HG02938 (cell line): Measurements from ENCODE around the gene CDK4.
"Not testable (repeated sequence)": the region's sequence is repeated elsewhere in the genome, so short reads cannot be mapped to it uniquely, and the experiment has no call there.

Source experiments
- ATAC-seq: cut with Tn5 transposase; IDR thresholded peaks from one replicate; pipeline ENCODE4 v1.9.1; 2021; ENCODE audit warnings: mild to moderate bottlenecking, moderate library complexity; ENCODE audit not compliant: unreplicated experiment

CDK4 gene

GRCh38 chr12:57726884-57727757 is 25.0 kb downstream of the CDK4 start:
- ATAC-seq, result no peak

DNA sequence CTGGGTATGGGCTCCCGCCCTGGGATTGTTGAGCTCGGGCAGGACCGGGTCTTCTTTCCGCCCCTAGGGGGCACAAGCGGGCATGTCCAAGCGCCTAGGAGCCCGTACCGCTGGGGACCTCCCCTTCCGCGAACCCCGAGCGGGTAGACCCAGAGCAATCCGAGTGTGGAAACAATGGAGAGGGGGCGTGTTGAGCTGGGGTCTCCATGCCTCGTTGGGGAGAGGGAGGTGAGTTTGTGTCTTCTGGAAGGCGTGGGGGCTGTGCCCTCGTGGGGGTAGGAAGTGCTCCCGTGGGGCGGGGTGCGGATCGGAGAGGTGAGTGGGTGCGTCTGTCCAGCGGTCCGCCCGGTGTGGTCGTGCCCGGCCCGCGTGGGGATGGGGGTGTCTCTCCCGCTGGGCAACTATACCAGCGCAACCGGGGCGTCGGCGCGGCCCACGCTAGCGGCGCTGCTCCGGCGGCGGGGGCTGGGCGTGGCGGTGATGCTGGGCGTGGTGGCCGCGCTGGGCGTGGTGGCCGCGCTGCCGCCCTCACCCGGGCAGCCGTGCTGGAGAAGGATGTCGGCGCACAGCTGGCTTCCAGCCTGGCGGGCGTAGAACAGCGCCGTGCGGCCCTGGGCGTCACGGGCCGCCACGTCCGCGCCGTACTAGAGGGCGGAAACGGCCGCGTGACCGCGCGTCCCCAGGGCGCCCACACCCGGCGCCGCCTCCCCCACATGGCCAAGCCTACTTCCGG is 25.8 kb downstream of the CDK4 start:
- no peak for ATAC-seq

DNA sequence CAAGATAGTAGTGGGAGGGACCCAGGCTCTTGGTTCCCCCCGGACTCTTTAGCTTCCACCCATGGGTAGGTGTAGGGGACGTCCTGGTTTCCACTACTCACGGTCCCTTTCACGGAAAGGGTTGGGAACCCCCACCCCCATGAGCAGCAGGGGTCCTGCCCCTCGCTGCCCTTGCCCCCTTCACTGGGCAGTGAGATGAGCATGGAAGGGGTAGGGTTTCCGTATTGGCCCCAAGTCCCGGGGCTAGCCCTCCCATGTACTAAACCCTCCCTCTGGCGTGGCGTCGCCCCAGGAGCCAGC is 26.3 kb downstream of the CDK4 start:
- no peak for ATAC-seq

DNA sequence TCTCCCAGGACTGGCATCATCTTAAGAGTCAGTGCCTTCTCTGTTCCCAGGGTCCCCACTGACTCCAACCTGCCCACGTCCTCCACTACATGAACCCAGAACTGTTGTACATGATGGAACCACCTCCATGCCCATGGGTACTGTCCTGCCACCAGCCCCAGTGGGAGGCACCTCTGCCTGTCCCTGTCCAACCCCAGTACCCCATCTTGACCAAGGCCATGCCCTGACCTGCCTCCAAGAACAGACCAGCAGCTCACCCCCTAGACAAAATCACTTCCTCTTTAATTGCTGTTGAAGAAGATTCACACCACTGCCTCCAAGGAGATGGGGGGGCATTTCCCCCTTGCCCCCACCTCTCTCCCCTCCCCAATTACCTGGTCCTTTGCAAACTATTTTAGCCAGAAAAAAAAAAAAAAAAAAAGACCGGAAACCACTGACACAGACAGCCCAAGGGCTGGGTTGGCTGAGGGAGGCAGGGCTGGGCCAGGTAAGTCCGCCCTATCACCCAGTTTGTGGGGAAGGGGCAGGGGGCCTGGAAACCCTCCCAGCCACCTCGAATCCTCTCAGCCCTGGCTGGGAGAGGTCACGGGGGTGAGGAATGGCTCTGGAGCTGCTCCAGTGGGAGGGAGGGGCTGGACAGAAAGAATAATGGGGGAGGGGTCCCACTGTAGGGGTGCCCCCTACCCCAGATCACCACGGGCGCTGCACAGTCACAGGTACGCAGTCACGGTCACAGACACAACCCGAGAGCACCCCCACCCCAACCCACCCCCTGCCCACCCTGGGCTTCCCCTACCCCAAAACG is 27.0 kb downstream of the CDK4 start:
- ATAC-seq, result no peak

DNA sequence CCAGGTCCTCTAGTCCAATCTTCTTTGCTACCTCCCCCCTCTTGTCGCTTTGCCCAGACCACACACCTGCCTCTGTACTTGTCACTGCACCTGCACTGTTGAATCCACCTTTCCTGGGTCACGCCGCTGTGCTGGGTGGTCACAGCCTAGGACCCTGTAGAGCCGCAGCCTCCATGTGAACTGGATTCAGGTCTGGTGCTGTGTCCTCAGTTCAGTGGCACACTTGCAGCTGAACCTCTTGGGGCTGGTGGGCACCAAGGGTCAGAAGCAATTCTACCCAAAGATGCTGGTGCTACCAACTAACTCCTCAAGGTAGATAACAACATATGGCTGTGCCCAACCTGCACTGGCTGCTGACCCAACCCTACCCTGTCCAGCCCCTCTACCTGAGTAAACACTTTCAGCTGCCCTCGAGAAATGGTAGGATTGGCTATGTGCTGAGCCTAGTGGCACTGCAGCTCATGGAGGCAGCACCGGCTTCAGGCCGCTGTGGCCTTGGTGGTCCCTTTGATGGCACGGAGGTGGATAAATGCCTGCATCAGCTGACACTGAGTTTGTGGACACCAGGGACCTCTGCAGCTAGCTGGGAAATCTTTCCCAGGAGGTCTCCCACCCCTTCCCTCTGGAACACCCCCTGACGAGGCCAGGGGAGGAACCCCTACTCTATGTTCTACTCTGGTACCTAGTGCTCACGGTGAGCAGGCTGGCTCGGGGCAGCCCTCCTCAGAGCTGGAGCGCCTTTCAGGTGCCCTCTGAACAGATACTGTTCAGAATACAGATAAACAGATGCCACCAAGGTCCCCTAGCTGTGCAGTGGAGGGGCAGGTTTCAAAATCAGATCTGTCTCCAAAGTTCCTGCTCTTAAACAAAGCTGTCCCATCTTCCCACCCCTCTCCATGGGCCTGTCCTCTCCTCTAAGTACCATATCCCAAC is 27.8 kb downstream of the CDK4 start:
- ATAC-seq, result no peak

- ATAC-seq, result no peak
Observed at GRCh38 chr12:57723630-57723962, 28.5 kb downstream of the CDK4 start.

GRCh38 chr12:57722716-57723629 is 29.1 kb downstream of the CDK4 start:
- ATAC-seq, result no peak

DNA sequence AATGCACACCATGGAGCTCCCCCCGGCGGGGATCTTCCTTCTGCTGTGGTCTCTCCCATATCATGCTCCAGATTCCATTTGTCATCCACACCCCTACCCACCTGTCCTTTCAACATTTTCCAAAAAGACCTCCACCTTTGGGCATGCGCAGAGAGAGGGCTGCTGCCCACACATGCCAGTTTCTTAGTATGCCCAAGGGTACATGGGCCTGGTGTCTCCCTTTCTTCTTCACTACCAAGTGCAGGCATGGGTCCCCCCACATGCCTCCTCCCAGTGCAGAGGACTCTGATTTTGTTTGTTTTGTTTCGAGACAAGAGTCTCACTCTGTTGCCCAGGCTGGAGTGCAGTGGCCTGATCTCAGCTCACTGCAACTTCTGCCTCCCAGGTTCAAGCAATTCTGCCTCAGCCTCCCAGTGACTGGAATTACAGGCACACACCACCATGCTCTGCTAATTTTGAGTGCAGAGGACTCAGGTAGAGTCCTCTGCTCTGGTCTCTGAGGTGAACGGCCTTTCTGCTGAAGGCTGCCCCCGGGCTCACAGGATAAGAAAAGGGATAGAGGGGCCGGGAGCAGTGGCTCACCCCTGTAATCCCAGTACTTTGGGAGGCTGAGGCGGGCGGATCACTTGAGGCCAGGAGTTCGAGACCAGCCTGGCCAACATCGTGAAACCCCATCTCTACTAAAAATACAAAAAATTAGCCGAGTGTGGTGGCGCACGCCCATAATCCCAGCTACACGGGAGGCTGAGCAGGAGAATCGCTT is 30.1 kb downstream of the CDK4 start:
- not testable (repeated sequence) for ATAC-seq

GRCh38 chr12:57720606-57721595 is 31.2 kb downstream of the CDK4 start:
- ATAC-seq, result no peak

- ATAC-seq, result no peak
Observed at GRCh38 chr12:57719777-57720605, 32.1 kb downstream of the CDK4 start.

DNA sequence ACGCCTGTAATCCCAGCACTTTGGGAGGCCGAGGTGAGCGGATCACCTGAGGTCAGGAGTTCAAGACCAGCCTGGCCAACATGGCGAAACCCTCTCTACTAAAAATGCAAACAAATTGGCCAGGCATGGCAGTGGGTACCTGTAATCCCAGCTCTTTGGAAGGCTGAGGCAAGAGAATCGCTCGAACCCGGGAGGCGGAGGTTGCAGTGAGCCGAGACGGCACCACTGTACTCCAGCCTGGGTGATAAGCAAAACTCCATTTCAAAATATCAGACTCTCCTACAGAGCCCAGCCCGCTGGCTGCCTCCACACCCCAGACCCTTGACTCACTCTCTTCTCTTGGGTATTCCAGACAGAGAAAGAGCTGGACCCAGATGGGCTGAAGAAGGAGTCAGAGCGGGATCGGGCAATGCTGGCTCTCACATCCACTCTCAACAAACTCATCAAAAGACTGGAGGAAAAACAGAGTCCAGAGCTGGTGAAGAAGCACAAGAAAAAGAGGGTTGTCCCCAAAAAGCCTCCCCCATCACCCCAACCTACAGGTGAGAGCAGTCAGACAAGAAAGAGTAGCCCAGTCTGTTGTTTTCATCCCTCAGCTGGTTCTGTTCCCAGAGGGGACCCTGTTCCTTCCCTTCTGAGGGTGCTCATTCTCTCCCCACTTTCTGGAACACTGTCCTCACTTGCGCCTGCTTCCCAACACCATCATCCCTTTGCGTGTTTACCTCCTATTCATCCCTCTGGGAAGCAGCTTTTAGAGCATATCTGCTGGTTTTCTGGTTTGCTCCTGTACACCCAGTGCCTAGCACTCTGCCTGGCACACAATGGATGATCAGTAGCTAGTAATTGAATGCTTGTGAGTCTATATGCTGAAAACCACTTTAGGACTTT is 33.2 kb downstream of the CDK4 start:
- no peak for ATAC-seq

GRCh38 chr12:57717846-57718640 is 34.1 kb downstream of the CDK4 start:
- ATAC-seq, result no peak

DNA sequence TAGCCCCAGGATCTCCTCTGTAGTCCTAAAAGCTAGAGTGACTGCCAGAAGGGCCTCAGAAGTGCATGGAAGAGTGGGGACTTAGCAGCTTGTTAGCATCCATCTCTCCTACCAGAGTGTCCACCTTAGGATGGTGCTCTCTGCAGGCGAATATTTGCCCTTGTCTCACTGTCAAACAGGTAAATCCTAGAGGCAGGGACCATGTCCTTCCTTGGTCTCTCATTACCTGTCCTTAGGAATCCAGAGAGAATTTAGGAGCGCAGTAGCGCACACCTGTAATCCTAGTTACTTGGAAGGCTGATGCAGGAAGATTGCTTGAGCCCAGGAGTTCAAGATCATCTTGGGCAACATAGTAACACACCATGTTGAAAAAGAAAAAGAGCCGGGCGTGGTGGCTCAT is 35.0 kb downstream of the CDK4 start:
- ATAC-seq, result no peak

GRCh38 chr12:57716305-57716704 is 35.8 kb downstream of the CDK4 start:
- ATAC-seq, result no peak

DNA sequence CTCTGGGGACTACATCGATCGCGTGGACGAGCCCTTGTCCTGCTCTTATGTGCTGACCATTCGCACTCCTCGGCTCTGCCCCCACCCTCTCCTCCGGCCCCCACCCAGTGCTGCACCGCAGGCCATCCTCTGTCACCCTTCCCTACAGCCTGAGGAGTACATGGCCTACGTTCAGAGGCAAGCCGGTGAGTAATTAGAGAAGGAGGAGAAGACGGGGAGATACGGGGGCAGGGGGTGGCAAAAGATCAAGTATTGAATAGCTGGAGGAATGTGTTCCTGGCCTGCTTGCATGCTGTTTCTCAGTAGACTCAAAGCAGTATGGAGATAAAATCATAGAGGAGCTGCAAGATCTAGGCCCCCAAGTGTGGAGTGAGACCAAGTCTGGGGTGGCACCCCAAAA is 36.3 kb downstream of the CDK4 start:
- ATAC-seq, result no peak
